ENCODE data around the gene ACOX3.

The ACOX3 gene

GRCh38 chr4:8332891-8333331, 107.6 kb downstream of the ACOX3 start:
- no peak for DNase-seq

- no peak for DNase-seq
These were observed 108.3 kb downstream of the ACOX3 start for GRCh38 chr4:8332038-8332857.

GRCh38 chr4:8331575-8331955, 109.0 kb downstream of the ACOX3 start:
- DNase-seq: no peak

- DNase-seq: no peak
These were observed 109.5 kb downstream of the ACOX3 start for GRCh38 chr4:8330821-8331574.

- no peak for DNase-seq
These were observed 110.4 kb downstream of the ACOX3 start for GRCh38 chr4:8329859-8330761.

GRCh38 chr4:8329560-8329858, 111.0 kb downstream of the ACOX3 start:
- no peak for DNase-seq

- no peak for DNase-seq
These were observed 111.5 kb downstream of the ACOX3 start for GRCh38 chr4:8328866-8329559.

GRCh38 chr4:8328456-8328855, 112.1 kb downstream of the ACOX3 start:
- no peak for DNase-seq

GRCh38 chr4:8326206-8326605, 114.3 kb downstream of the ACOX3 start:
- no peak for DNase-seq

- DNase-seq: no peak
These were observed 115.1 kb downstream of the ACOX3 start for GRCh38 chr4:8325291-8325973.

GRCh38 chr4:8324640-8325239, 115.8 kb downstream of the ACOX3 start:
- no peak for DNase-seq

- no peak for DNase-seq
These were observed 116.5 kb downstream of the ACOX3 start for GRCh38 chr4:8323947-8324555.

- no peak for DNase-seq
These were observed 117.5 kb downstream of the ACOX3 start for GRCh38 chr4:8322794-8323704.

GRCh38 chr4:8321771-8322170, 118.8 kb downstream of the ACOX3 start:
- DNase-seq: no peak

GRCh38 chr4:8321220-8321619, 119.3 kb downstream of the ACOX3 start:
- DNase-seq: no peak

- no peak for DNase-seq
These were observed 120.2 kb downstream of the ACOX3 start for GRCh38 chr4:8320386-8320750.

- no peak for DNase-seq
These were observed 120.7 kb downstream of the ACOX3 start for GRCh38 chr4:8319731-8320385.

- no peak for DNase-seq
These were observed 121.5 kb downstream of the ACOX3 start for GRCh38 chr4:8319061-8319460.

- no peak for DNase-seq
These were observed 122.0 kb downstream of the ACOX3 start for GRCh38 chr4:8318509-8318908.

- DNase-seq: no peak
These were observed 123.0 kb downstream of the ACOX3 start for GRCh38 chr4:8317474-8317873.
